Glutamatergic neuron (in vitro differentiated cells): ENCODE data around the gene MYRF. TPM values are rescaled to one million over a fixed set of nuclear protein-coding genes. Genes with fewer than 3 reads are reported as not detected.

Experiments
- DNase-seq: peaks from one replicate; pipeline ENCODE4 v3.0.0; 2022
- H3K27ac Mint-ChIP-seq: one replicate; pipeline ENCODE4 v1.8.0; 2020; ENCODE audit warnings: mild to moderate bottlenecking, mixed read lengths, inconsistent platforms; ENCODE audit not compliant: unreplicated experiment
- H3K27me3 Mint-ChIP-seq: one replicate; pipeline ENCODE4 v1.8.0; 2020; ENCODE audit warnings: mild to moderate bottlenecking, moderate library complexity, mixed read lengths, inconsistent platforms; ENCODE audit not compliant: unreplicated experiment
- H3K36me3 Mint-ChIP-seq: one replicate; pipeline ENCODE4 v1.8.0; 2020; ENCODE audit warnings: mild to moderate bottlenecking, mixed read lengths, inconsistent platforms; ENCODE audit not compliant: unreplicated experiment
- H3K4me1 Mint-ChIP-seq: one replicate; pipeline ENCODE4 v1.8.0; 2020; ENCODE audit warnings: mild to moderate bottlenecking, low read depth, mixed read lengths, inconsistent platforms; ENCODE audit not compliant: unreplicated experiment
- H3K4me3 Mint-ChIP-seq: one replicate; pipeline ENCODE4 v1.8.0; 2020; ENCODE audit warnings: mild to moderate bottlenecking, mixed read lengths, inconsistent platforms; ENCODE audit not compliant: unreplicated experiment
- H3K9me3 Mint-ChIP-seq: one replicate; pipeline ENCODE4 v1.8.0; 2020; ENCODE audit warnings: mild to moderate bottlenecking, moderate library complexity, mixed read lengths, inconsistent platforms; ENCODE audit not compliant: unreplicated experiment
- total RNA-seq: library from RNA; stranded (reverse); fragmentation: NEBNext Ultra II Directional; extraction: Animal tissue kit (Norgen Biotek cat#: 25700); gene quantifications from one replicate; pipeline ENCODE4 v1.2.1, GENCODE V29; 2021; ENCODE audit not compliant: unreplicated experiment
- TF ChIP-seq, protein P1 (sequence below): fragments of 200-600 bp; sonication (generic); IDR thresholded peaks from one replicate; pipeline ENCODE4 v1.5.0; 2021; ENCODE audit not compliant: partially characterized antibody, unreplicated experiment

MYRF gene
- total RNA-seq, 1 donor from 2014 or later, result 0.29 TPM

DNA sequence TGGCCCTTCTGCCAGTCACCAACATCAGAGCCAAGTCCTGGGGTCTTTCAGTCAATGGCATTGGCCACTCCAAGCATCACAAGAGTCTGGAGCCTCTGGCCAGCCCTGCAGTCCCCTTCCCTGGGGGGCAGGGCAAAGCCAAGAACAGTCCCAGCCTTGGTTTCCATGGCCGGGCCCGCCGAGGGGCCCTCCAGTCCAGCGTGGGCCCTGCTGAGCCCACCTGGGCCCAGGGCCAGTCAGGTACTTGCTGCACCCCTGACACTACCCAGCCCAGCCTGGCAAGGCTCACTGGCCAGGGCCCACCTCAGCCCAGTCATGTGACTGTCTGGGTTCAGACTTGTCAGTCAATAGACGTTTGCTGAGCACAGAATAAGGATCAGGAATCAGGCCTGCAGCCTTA is 29.1 kb downstream of the MYRF start:
- no peak overlapping the region for H3K4me3 Mint-ChIP-seq
- TF ChIP-seq, protein P1, sequence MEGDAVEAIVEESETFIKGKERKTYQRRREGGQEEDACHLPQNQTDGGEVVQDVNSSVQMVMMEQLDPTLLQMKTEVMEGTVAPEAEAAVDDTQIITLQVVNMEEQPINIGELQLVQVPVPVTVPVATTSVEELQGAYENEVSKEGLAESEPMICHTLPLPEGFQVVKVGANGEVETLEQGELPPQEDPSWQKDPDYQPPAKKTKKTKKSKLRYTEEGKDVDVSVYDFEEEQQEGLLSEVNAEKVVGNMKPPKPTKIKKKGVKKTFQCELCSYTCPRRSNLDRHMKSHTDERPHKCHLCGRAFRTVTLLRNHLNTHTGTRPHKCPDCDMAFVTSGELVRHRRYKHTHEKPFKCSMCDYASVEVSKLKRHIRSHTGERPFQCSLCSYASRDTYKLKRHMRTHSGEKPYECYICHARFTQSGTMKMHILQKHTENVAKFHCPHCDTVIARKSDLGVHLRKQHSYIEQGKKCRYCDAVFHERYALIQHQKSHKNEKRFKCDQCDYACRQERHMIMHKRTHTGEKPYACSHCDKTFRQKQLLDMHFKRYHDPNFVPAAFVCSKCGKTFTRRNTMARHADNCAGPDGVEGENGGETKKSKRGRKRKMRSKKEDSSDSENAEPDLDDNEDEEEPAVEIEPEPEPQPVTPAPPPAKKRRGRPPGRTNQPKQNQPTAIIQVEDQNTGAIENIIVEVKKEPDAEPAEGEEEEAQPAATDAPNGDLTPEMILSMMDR, result no peak
- H3K4me1 Mint-ChIP-seq, result peaks cover 3% of the 10 kb centered on the region
- H3K36me3 Mint-ChIP-seq, result peaks cover 7% of the 10 kb centered on the region
- peaks cover 3% of the 10 kb centered on the region for H3K9me3 Mint-ChIP-seq
- DNase-seq, result no peak
- H3K27ac Mint-ChIP-seq, result no peak overlapping the region
- H3K27me3 Mint-ChIP-seq, result peaks cover 2% of the 10 kb centered on the region

- Mint-ChIP-seq H3K4me1 (peaks cover 3% of the 10 kb centered on the region), H3K27me3 (peaks cover 2% of the 10 kb centered on the region), H3K27ac (no peak overlapping the region), H3K9me3 (peaks cover 3% of the 10 kb centered on the region), H3K36me3 (peaks cover 7% of the 10 kb centered on the region), H3K4me3 (no peak overlapping the region)
- TF ChIP-seq, protein P1, result no peak
- DNase-seq, result no peak
Measured at GRCh38 chr11:61782299-61782698, 29.9 kb downstream of the MYRF start.

DNA sequence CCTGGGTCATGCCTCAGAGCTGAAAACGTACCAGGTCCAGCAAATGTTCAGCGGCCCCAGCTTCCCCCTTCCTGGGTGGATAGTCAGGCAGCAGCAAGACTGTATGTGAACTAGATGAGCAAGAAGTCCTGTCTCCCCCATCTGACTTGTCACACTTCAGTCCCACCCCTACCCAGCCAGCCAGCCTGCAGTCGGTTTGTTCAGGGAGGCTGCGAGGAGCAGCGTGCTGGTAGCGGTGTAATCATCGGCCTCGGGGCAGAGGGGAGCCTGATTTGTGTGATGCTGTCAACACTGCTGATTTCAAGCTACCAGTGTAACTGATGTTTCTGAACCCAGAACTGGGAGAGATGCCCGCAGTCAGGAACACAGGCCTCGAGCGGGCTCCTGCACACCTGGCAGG is 30.4 kb downstream of the MYRF start:
- no peak overlapping the region for H3K27ac Mint-ChIP-seq
- no peak for DNase-seq
- H3K4me1 Mint-ChIP-seq, result peaks cover 3% of the 10 kb centered on the region
- TF ChIP-seq, protein P1, result no peak
- peaks cover 2% of the 10 kb centered on the region for H3K9me3 Mint-ChIP-seq
- peaks cover 1% of the 10 kb centered on the region for H3K27me3 Mint-ChIP-seq
- H3K36me3 Mint-ChIP-seq, result peaks cover 7% of the 10 kb centered on the region
- H3K4me3 Mint-ChIP-seq, result no peak overlapping the region

- no peak for DNase-seq
- Mint-ChIP-seq H3K27ac (no peak overlapping the region), H3K36me3 (peaks cover 7% of the 10 kb centered on the region), H3K4me1 (peaks cover 3% of the 10 kb centered on the region), H3K27me3 (no peaks in the 10 kb centered on the region), H3K9me3 (no peaks in the 10 kb centered on the region), H3K4me3 (no peak overlapping the region)
- TF ChIP-seq, protein P1, result no peak
Measured at GRCh38 chr11:61783717-61784505, 31.5 kb downstream of the MYRF start.

- Mint-ChIP-seq H3K4me3 (no peak overlapping the region), H3K27me3 (no peaks in the 10 kb centered on the region), H3K27ac (no peak overlapping the region), H3K4me1 (peaks cover 3% of the 10 kb centered on the region), H3K36me3 (peaks cover 7% of the 10 kb centered on the region), H3K9me3 (no peaks in the 10 kb centered on the region)
- DNase-seq, result no peak
- TF ChIP-seq, protein P1, result no peak
Measured at GRCh38 chr11:61784506-61784805, 32.0 kb downstream of the MYRF start.
